HEK293 (cell line): ENCODE data around the gene ACAN.

Source experiments
- CTCF ChIA-PET: fragments of 350-600 bp; formaldehyde crosslinking; extraction: SDS; loops from one replicate; lab custom pipeline; 2021; ENCODE audit warnings: antibody characterized with exemption; lab: Yijun Ruan, JAX
- POLR2A ChIA-PET: fragments of 300-600 bp; formaldehyde crosslinking; extraction: SDS; loops from one replicate; lab custom pipeline; 2020; ENCODE audit warnings: antibody characterized with exemption, inconsistent platforms; lab: Yijun Ruan, JAX
- H3K27ac ChIP-seq: fragments of 200-500 bp; sonication (Bioruptor generic); 2 replicates; pipeline ENCODE4 v1.5.1; 2014; ENCODE audit warnings: low read depth, low read length, control low read depth, inconsistent platforms; ENCODE audit errors: extremely low read depth
- H3K36me3 ChIP-seq, 2 experiments: fragments of 200-500 bp in 1 of 2; sonication (Bioruptor generic) in 1 of 2; 1 replicate in 1 of 2; 2 replicates in 1 of 2; pipeline ENCODE4 v1.5.1; 2014 to 2017; ENCODE audit warnings: inconsistent platforms in 2 of 2, low read length in 2 of 2; ENCODE audit not compliant: control insufficient read depth in 2 of 2, insufficient read depth in 1 of 2
- H3K4me1 ChIP-seq: fragments of 200-500 bp; sonication (Bioruptor generic); 2 replicates; pipeline ENCODE4 v1.5.1; 2014; ENCODE audit warnings: mild to moderate bottlenecking, low read length, inconsistent platforms; ENCODE audit not compliant: control insufficient read depth, insufficient read depth
- H3K4me3 ChIP-seq: 2 replicates; pipeline ENCODE4 v1.5.1; 2011; ENCODE audit warnings: low read depth, mild to moderate bottlenecking, control low read depth, low read length, moderate library complexity
- H3K9me3 ChIP-seq: fragments of 200-500 bp; sonication (Bioruptor generic); 2 replicates; pipeline ENCODE4 v1.5.1; 2014; ENCODE audit warnings: low read depth, low read length, inconsistent platforms; ENCODE audit not compliant: control insufficient read depth, insufficient read depth
- GLI4 ChIP-seq: fragments of 450-650 bp; formaldehyde crosslinking; IDR thresholded peaks from 2 replicates; pipeline ENCODE4 v1.5.1; 2016; ENCODE audit warnings: missing biosample characterization, missing genetic modification characterization
- KLF1 ChIP-seq: fragments of 450-650 bp; formaldehyde crosslinking; IDR thresholded peaks from 2 replicates; pipeline ENCODE4 v1.5.1; 2016; ENCODE audit warnings: missing biosample characterization, missing genetic modification characterization
- RBAK ChIP-seq: fragments of 450-650 bp; formaldehyde crosslinking; IDR thresholded peaks from 2 replicates; pipeline ENCODE4 v1.5.1; 2016; ENCODE audit warnings: missing biosample characterization, missing genetic modification characterization
- SALL2 ChIP-seq: fragments of 450-650 bp; formaldehyde crosslinking; IDR thresholded peaks from 2 replicates; pipeline ENCODE4 v1.5.0; 2017; ENCODE audit warnings: missing biosample characterization, mild to moderate bottlenecking, missing genetic modification characterization, borderline replicate concordance
- TCF7L2 ChIP-seq: IDR thresholded peaks from 2 replicates; pipeline ENCODE4 v1.6.1; 2011; ENCODE audit warnings: low read depth, mild to moderate bottlenecking, inconsistent platforms, low read length, moderate library complexity, borderline replicate concordance
- YY1 ChIP-seq: fragments of 450-650 bp; formaldehyde crosslinking; IDR thresholded peaks from 2 replicates; pipeline ENCODE4 v1.5.1; 2018; ENCODE audit warnings: missing biosample characterization, missing genetic modification characterization
- ZNF16 ChIP-seq: fragments of 450-650 bp; formaldehyde crosslinking; IDR thresholded peaks from 2 replicates; pipeline ENCODE4 v1.5.1; 2016; ENCODE audit warnings: low read depth, missing biosample characterization, missing genetic modification characterization
- ZNF239 ChIP-seq: fragments of 450-650 bp; formaldehyde crosslinking; IDR thresholded peaks from 2 replicates; pipeline ENCODE4 v1.5.1; 2016; ENCODE audit warnings: missing biosample characterization, missing genetic modification characterization
- ZNF335 ChIP-seq: fragments of 450-650 bp; formaldehyde crosslinking; conservative IDR thresholded peaks from 2 replicates; pipeline ENCODE4 v1.5.1; 2016; ENCODE audit warnings: missing biosample characterization, missing genetic modification characterization
- ZNF350 ChIP-seq: fragments of 450-650 bp; formaldehyde crosslinking; IDR thresholded peaks from 2 replicates; pipeline ENCODE4 v1.5.0; 2017; ENCODE audit warnings: missing biosample characterization, mild to moderate bottlenecking, missing genetic modification characterization
- ZNF354C ChIP-seq: fragments of 450-650 bp; formaldehyde crosslinking; IDR thresholded peaks from 2 replicates; pipeline ENCODE4 v1.5.1; 2016; ENCODE audit warnings: missing biosample characterization, missing genetic modification characterization, low read depth, borderline replicate concordance
- ZNF37A ChIP-seq: fragments of 450-650 bp; IDR thresholded peaks from 2 replicates; pipeline ENCODE4 v1.5.1; 2018; ENCODE audit warnings: missing biosample characterization, missing genetic modification characterization
- ZNF530 ChIP-seq: fragments of 450-650 bp; formaldehyde crosslinking; IDR thresholded peaks from 2 replicates; pipeline ENCODE4 v1.5.1; 2016; ENCODE audit warnings: low read depth, missing biosample characterization, missing genetic modification characterization
- ZNF548 ChIP-seq: fragments of 450-650 bp; formaldehyde crosslinking; IDR thresholded peaks from 2 replicates; pipeline ENCODE4 v1.5.1; 2016; ENCODE audit warnings: missing biosample characterization, missing genetic modification characterization
- ZNF623 ChIP-seq: fragments of 450-650 bp; formaldehyde crosslinking; IDR thresholded peaks from 2 replicates; pipeline ENCODE4 v1.5.1; 2016; ENCODE audit warnings: missing biosample characterization, missing genetic modification characterization
- ZNF777 ChIP-seq: fragments of 450-650 bp; formaldehyde crosslinking; IDR thresholded peaks from 2 replicates; pipeline ENCODE4 v1.5.1; 2017; ENCODE audit warnings: missing biosample characterization, missing genetic modification characterization, borderline replicate concordance
- TF ChIP-seq, protein P1 (sequence below): fragments of 450-650 bp; formaldehyde crosslinking; IDR thresholded peaks from 2 replicates; pipeline ENCODE4 v1.5.1; 2016; ENCODE audit warnings: missing biosample characterization, missing genetic modification characterization
- TF ChIP-seq, protein P2 (sequence below): fragments of 450-650 bp; formaldehyde crosslinking; IDR thresholded peaks from 2 replicates; pipeline ENCODE4 v1.5.1; 2016; ENCODE audit warnings: missing biosample characterization, missing genetic modification characterization
- TF ChIP-seq, protein P3 (sequence below): sonication (generic); formaldehyde crosslinking; IDR thresholded peaks from 2 replicates; pipeline ENCODE4 v1.8.1; 2022; ENCODE audit warnings: mild to moderate bottlenecking, moderate library complexity, missing genetic modification reagents
- TF ChIP-seq, protein P4 (sequence below): fragments of 450-650 bp; formaldehyde crosslinking; IDR thresholded peaks from 2 replicates; pipeline ENCODE4 v1.5.1; 2016; ENCODE audit warnings: missing biosample characterization, missing genetic modification characterization
- TF ChIP-seq, protein P5 (sequence below): fragments of 450-650 bp; formaldehyde crosslinking; IDR thresholded peaks from 2 replicates; pipeline ENCODE4 v1.5.1; 2017; ENCODE audit warnings: missing biosample characterization, missing genetic modification characterization
- TF ChIP-seq, protein P6 (sequence below): fragments of 450-650 bp; formaldehyde crosslinking; IDR thresholded peaks from 2 replicates; pipeline ENCODE4 v1.5.1; 2017; ENCODE audit warnings: missing biosample characterization, missing genetic modification characterization

Gene ACAN

DNA sequence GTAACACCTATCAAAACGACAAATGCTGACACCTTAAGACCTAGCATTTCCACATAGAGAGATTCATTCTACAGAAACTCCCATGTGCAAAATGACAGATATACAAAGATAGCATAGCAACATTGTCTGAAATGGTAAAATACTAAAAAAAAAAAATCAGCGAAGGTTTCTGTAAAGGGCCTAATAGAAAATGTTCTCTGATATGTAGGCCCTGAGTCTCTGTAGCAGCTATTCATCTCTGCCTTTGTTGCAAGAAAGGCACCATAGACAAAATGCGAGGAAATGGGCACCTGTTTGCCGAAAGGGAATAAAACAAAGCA, 110.6 kb downstream of the ACAN start:
- ChIA-PET CTCF (interaction anchor here (0.6 to 6.8 kb wide), 3 partner anchors 10 to 415 kb away, joined by 3 to 42 read pairs (median 4); no protein-coding TSS in a partner anchor), POLR2A (interaction anchor here (0.5 to 1.2 kb wide), 5 partner anchors 8 to 174 kb away, joined by 3 to 6 read pairs (median 4); partner anchors contain the start of gene ABHD2)
- Histone ChIP-seq H3K27ac (peak overlapping the region; percentile 83), H3K36me3 (peaks cover 3 to 24% of the 10 kb centered on the region in 2 experiments; a peak in 1 of 3 replicates), H3K4me1 (peaks cover 4% of the 10 kb centered on the region; the same call in 1 of the 2 replicates), H3K4me3 (no peak overlapping the region; the same call in 1 of the 2 replicates), H3K9me3 (no peaks in the 10 kb centered on the region)
- TF ChIP-seq SALL2 (tag by site-specific recombination) (no peak), ZNF548 (tag by site-specific recombination) (no peak), ZNF16 (tag by site-specific recombination) (no peak), ZNF530 (tag by site-specific recombination) (no peak), ZNF239 (tag by site-specific recombination) (no peak), ZNF623 (tag by site-specific recombination) (no peak)
- TF ChIP-seq, protein P1, sequence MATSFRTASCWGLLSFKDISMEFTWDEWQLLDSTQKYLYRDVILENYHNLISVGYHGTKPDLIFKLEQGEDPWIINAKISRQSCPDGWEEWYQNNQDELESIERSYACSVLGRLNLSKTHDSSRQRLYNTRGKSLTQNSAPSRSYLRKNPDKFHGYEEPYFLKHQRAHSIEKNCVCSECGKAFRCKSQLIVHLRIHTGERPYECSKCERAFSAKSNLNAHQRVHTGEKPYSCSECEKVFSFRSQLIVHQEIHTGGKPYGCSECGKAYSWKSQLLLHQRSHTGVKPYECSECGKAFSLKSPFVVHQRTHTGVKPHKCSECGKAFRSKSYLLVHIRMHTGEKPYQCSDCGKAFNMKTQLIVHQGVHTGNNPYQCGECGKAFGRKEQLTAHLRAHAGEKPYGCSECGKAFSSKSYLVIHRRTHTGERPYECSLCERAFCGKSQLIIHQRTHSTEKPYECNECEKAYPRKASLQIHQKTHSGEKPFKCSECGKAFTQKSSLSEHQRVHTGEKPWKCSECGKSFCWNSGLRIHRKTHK = no peak
- TF ChIP-seq, protein P2, sequence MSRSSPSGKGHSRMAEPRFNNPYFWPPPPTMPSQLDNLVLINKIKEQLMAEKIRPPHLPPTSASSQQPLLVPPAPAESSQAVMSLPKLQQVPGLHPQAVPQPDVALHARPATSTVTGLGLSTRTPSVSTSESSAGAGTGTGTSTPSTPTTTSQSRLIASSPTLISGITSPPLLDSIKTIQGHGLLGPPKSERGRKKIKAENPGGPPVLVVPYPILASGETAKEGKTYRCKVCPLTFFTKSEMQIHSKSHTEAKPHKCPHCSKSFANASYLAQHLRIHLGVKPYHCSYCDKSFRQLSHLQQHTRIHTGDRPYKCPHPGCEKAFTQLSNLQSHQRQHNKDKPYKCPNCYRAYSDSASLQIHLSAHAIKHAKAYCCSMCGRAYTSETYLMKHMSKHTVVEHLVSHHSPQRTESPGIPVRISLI (tag by site-specific recombination) = peak; percentile 94
- TF ChIP-seq, protein P3, sequence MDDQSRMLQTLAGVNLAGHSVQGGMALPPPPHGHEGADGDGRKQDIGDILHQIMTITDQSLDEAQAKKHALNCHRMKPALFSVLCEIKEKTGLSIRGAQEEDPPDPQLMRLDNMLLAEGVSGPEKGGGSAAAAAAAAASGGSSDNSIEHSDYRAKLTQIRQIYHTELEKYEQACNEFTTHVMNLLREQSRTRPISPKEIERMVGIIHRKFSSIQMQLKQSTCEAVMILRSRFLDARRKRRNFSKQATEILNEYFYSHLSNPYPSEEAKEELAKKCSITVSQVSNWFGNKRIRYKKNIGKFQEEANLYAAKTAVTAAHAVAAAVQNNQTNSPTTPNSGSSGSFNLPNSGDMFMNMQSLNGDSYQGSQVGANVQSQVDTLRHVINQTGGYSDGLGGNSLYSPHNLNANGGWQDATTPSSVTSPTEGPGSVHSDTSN = no peak

DNA sequence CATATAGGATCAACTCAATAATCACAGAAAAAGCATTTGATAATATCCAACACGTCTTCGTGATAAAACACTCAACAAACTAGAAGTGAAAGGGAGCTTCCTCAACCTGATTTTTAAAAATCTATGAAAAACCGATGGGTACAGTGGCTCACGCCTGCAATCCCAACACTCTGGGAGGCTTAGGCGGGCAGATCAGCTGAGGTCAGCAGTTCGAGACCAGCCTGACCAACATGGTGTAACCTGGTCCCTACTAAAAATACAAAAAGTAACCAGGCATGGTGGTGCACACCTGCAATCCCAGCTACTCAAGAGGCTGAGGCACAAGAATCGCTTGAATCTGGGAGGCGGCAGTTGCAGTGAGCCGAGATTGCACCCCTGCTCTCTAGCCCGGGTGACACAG, 112.1 kb downstream of the ACAN start:
- H3K9me3 ChIP-seq = no peaks in the 10 kb centered on the region
- POLR2A ChIA-PET = no interaction called here
- H3K36me3 ChIP-seq = peaks cover 0 to 8% of the 10 kb centered on the region in 2 experiments; a peak in 1 of 3 replicates
- no peak overlapping the region for H3K4me3 ChIP-seq
- peaks cover 7% of the 10 kb centered on the region; the same call in 1 of the 2 replicates for H3K4me1 ChIP-seq
- CTCF ChIA-PET = interaction anchor here (6.8 kb wide), 1 partner anchor 12 kb away, joined by 42 read pairs; no protein-coding TSS in a partner anchor
- TF ChIP-seq KLF1 (tag by site-specific recombination) (no peak), ZNF777 (no peak), TCF7L2 (no peak)
- TF ChIP-seq, protein P4, sequence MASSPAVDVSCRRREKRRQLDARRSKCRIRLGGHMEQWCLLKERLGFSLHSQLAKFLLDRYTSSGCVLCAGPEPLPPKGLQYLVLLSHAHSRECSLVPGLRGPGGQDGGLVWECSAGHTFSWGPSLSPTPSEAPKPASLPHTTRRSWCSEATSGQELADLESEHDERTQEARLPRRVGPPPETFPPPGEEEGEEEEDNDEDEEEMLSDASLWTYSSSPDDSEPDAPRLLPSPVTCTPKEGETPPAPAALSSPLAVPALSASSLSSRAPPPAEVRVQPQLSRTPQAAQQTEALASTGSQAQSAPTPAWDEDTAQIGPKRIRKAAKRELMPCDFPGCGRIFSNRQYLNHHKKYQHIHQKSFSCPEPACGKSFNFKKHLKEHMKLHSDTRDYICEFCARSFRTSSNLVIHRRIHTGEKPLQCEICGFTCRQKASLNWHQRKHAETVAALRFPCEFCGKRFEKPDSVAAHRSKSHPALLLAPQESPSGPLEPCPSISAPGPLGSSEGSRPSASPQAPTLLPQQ (tag by site-specific recombination) = no peak
- TF ChIP-seq, protein P5, sequence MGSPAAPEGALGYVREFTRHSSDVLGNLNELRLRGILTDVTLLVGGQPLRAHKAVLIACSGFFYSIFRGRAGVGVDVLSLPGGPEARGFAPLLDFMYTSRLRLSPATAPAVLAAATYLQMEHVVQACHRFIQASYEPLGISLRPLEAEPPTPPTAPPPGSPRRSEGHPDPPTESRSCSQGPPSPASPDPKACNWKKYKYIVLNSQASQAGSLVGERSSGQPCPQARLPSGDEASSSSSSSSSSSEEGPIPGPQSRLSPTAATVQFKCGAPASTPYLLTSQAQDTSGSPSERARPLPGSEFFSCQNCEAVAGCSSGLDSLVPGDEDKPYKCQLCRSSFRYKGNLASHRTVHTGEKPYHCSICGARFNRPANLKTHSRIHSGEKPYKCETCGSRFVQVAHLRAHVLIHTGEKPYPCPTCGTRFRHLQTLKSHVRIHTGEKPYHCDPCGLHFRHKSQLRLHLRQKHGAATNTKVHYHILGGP (tag by site-specific recombination) = no peak
- H3K27ac ChIP-seq = no peak overlapping the region

DNA sequence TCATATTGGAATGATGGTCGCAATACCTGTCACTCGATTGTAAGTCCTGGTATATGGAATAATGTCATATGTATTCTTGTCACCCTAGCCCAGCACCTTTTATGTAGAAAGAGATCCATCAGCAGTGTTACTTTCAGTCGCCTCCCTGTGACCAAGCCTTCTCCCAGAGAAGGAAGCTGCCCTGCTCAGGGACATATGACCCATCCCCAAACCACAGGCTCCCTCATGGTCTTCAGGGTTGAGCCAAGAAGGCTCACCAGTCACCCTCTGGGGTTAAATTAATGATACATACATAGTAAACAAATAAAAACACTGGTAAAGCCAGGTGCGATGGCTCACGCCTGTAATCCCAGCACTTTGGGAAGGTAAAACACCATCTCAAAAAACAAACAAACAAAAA, 114.5 kb downstream of the ACAN start:
- no peak overlapping the region for H3K4me3 ChIP-seq
- H3K36me3 ChIP-seq = no peaks in the 10 kb centered on the region
- H3K9me3 ChIP-seq = no peaks in the 10 kb centered on the region
- ChIA-PET CTCF (interaction anchor here (6.8 kb wide), 1 partner anchor 14 kb away, joined by 42 read pairs; no protein-coding TSS in a partner anchor), POLR2A (interaction anchor here (0.6 to 1.5 kb wide), 3 partner anchors 13 to 327 kb away, joined by 3 to 7 read pairs (median 5); partner anchors contain the start of gene ABHD2)
- H3K4me1 ChIP-seq = peaks cover 5% of the 10 kb centered on the region; the same call in 1 of the 2 replicates
- TF ChIP-seq YY1 (no peak), ZNF350 (tag by site-specific recombination) (no peak), ZNF37A (tag by site-specific recombination) (no peak), ZNF335 (tag by site-specific recombination) (no peak), RBAK (tag by site-specific recombination) (no peak), GLI4 (tag by site-specific recombination) (no peak), ZNF354C (tag by site-specific recombination) (no peak)
- TF ChIP-seq, protein P6, sequence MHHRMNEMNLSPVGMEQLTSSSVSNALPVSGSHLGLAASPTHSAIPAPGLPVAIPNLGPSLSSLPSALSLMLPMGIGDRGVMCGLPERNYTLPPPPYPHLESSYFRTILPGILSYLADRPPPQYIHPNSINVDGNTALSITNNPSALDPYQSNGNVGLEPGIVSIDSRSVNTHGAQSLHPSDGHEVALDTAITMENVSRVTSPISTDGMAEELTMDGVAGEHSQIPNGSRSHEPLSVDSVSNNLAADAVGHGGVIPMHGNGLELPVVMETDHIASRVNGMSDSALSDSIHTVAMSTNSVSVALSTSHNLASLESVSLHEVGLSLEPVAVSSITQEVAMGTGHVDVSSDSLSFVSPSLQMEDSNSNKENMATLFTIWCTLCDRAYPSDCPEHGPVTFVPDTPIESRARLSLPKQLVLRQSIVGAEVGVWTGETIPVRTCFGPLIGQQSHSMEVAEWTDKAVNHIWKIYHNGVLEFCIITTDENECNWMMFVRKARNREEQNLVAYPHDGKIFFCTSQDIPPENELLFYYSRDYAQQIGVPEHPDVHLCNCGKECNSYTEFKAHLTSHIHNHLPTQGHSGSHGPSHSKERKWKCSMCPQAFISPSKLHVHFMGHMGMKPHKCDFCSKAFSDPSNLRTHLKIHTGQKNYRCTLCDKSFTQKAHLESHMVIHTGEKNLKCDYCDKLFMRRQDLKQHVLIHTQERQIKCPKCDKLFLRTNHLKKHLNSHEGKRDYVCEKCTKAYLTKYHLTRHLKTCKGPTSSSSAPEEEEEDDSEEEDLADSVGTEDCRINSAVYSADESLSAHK (tag by site-specific recombination) = no peak
- no peak overlapping the region for H3K27ac ChIP-seq
